Nephron progenitor cell (in vitro differentiated cells): ENCODE results near the gene ANKS6.
A peak's percentile ranks its signal among the peaks of the same experiment; 100 is the strongest.

ENCODE experiments used
- DNase-seq: peaks from one replicate; pipeline ENCODE4 v3.0.0; 2021
- H3K27ac Mint-ChIP-seq: 2 replicates; pipeline ENCODE4 v1.8.0; 2021; ENCODE audit warnings: mild to moderate bottlenecking, moderate library complexity, mixed read lengths
- H3K27me3 Mint-ChIP-seq: 2 replicates; pipeline ENCODE4 v1.8.0; 2021; ENCODE audit warnings: mild to moderate bottlenecking, low read depth, mixed read lengths; ENCODE audit not compliant: poor library complexity
- H3K36me3 Mint-ChIP-seq: 2 replicates; pipeline ENCODE4 v1.8.0; 2021; ENCODE audit warnings: low read depth, mixed read lengths
- H3K4me1 Mint-ChIP-seq: 2 replicates; pipeline ENCODE4 v1.8.0; 2021; ENCODE audit warnings: mixed read lengths
- H3K4me3 Mint-ChIP-seq: 2 replicates; pipeline ENCODE4 v1.8.0; 2021; ENCODE audit warnings: mild to moderate bottlenecking, moderate library complexity, mixed read lengths
- H3K9me3 Mint-ChIP-seq: 2 replicates; pipeline ENCODE4 v1.8.0; 2021; ENCODE audit warnings: mild to moderate bottlenecking, moderate library complexity, mixed read lengths
- TF ChIP-seq, protein P1 (sequence below): fragments of 200-600 bp; sonication (generic); IDR thresholded peaks from 2 replicates; pipeline ENCODE4 v1.5.0; 2021; ENCODE audit warnings: antibody characterized with exemption

The ANKS6 gene

DNA sequence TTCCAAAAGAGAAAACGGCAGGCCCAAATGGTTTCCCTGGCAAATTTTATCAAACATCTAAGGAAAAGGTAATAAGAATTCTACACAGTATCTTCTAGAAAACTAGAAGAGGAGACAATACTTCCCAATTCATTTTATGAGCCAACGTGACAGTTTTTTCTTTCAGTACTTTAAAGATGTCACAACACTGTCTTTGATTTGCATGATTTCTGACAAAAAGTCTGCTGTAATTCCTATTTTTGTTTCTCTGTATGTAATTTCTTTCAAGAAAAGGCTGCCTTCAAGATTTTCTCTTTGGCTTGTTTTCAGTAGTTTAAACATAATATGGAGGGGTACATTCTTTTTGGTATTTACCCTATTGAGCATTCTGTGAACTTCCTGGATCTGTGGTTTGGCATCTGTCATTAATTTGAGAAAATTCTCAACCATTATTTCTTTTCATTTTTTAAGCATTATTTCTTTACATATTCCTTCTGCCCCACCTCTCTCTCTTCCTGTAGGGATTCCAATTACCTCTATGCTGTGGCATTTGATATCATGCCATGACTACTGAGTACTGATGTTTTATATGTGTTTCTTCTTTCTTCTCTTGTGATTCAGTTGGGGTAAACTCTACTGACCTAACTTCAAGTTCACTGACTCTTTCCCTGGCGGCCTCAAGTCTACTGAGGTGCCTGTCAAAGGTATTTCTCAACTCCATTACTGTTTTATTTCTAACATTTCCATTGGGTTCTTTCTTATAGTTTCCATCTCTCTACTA is 32.2 kb downstream of the ANKS6 start:
- TF ChIP-seq, protein P1, sequence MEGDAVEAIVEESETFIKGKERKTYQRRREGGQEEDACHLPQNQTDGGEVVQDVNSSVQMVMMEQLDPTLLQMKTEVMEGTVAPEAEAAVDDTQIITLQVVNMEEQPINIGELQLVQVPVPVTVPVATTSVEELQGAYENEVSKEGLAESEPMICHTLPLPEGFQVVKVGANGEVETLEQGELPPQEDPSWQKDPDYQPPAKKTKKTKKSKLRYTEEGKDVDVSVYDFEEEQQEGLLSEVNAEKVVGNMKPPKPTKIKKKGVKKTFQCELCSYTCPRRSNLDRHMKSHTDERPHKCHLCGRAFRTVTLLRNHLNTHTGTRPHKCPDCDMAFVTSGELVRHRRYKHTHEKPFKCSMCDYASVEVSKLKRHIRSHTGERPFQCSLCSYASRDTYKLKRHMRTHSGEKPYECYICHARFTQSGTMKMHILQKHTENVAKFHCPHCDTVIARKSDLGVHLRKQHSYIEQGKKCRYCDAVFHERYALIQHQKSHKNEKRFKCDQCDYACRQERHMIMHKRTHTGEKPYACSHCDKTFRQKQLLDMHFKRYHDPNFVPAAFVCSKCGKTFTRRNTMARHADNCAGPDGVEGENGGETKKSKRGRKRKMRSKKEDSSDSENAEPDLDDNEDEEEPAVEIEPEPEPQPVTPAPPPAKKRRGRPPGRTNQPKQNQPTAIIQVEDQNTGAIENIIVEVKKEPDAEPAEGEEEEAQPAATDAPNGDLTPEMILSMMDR = no peak
- no peak for DNase-seq
- H3K36me3 Mint-ChIP-seq = peaks cover 70% of the 10 kb centered on the region
- peak overlapping the region; percentile 5 for H3K27ac Mint-ChIP-seq
- H3K9me3 Mint-ChIP-seq = peaks cover 6% of the 10 kb centered on the region
- no peaks in the 10 kb centered on the region for H3K27me3 Mint-ChIP-seq
- no peak overlapping the region for H3K4me3 Mint-ChIP-seq
- H3K4me1 Mint-ChIP-seq = no peaks in the 10 kb centered on the region

DNA sequence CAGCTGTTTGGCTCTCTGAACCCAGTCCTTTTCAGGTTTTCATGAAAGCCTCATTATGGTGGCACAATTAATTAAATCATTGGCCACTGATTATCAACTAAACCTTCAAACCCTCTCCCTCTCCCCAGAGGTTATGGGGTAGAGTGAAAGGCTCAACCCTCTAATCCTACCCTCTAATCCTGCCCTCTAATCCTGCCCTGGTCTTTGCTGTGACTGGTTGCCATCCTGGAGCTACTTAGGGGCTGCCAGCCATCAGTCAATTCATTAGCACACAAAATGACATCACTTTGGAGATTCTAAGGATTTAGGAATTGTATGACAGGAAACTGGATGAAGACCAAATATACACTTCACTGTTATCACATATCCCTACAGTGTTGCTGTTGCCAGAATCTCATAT is 36.1 kb downstream of the ANKS6 start:
- no peaks in the 10 kb centered on the region for H3K27me3 Mint-ChIP-seq
- H3K9me3 Mint-ChIP-seq = peaks cover 20% of the 10 kb centered on the region
- H3K36me3 Mint-ChIP-seq = peaks cover 76% of the 10 kb centered on the region
- TF ChIP-seq, protein P1 = no peak
- H3K27ac Mint-ChIP-seq = no peak overlapping the region
- no peaks in the 10 kb centered on the region for H3K4me1 Mint-ChIP-seq
- H3K4me3 Mint-ChIP-seq = no peak overlapping the region
- DNase-seq = no peak

DNA sequence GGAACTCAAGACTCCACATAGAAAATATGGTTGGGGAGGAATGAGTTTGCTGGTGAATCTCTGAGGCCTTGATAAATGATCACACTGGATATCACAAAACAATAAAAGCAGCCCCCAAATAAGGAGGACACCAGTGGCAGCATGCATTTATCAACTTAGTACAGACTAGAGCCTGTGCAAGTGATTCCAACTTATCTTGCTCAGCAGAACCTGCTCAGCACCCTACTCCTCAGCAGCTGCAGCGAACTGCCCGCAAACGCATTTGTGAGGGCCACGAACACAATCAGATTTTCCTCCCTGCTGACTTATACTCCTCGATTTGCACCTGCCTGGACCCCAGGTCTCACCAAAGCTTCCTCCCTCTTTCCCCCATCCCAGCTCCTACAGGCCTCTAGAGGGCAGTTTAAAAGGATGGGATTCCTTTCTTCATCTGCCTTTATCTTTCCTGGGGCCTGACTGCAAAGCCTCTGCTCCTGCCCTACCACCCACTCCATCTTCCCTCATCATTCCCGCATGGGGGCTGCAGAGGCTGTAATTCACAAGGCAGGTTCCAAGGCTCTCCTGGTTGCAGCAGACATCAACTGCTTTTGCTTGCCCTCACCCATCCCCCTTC is 41.2 kb downstream of the ANKS6 start:
- DNase-seq = no peak
- no peak overlapping the region for H3K27ac Mint-ChIP-seq
- peaks cover 93% of the 10 kb centered on the region for H3K36me3 Mint-ChIP-seq
- no peaks in the 10 kb centered on the region for H3K4me1 Mint-ChIP-seq
- H3K27me3 Mint-ChIP-seq = no peaks in the 10 kb centered on the region
- no peak overlapping the region for H3K4me3 Mint-ChIP-seq
- TF ChIP-seq, protein P1 = no peak
- peaks cover 20% of the 10 kb centered on the region for H3K9me3 Mint-ChIP-seq

DNA sequence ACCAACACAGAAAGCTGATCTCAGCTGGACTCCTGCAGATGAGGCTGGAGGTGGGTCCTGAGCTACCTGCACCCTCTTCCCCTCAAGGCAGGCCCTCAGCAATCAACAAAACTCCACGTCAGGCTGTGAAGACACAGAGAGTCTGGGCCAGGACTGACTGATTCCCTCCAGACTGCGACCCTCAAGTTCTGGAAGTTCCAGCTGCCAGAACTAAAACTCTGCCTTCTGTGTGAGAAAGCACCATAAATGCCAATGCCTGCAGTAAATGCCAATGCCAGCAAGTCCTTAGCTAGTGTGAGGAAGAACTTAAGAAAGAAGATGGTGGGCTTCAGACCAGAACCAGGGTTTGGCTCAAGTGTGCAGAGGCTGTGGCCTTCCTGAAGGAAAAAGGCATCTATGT is 45.1 kb downstream of the ANKS6 start:
- no peak overlapping the region for H3K27ac Mint-ChIP-seq
- no peaks in the 10 kb centered on the region for H3K27me3 Mint-ChIP-seq
- H3K9me3 Mint-ChIP-seq = no peaks in the 10 kb centered on the region
- peaks cover 80% of the 10 kb centered on the region for H3K36me3 Mint-ChIP-seq
- H3K4me3 Mint-ChIP-seq = no peak overlapping the region
- TF ChIP-seq, protein P1 = no peak
- DNase-seq = no peak
- H3K4me1 Mint-ChIP-seq = no peaks in the 10 kb centered on the region

DNA sequence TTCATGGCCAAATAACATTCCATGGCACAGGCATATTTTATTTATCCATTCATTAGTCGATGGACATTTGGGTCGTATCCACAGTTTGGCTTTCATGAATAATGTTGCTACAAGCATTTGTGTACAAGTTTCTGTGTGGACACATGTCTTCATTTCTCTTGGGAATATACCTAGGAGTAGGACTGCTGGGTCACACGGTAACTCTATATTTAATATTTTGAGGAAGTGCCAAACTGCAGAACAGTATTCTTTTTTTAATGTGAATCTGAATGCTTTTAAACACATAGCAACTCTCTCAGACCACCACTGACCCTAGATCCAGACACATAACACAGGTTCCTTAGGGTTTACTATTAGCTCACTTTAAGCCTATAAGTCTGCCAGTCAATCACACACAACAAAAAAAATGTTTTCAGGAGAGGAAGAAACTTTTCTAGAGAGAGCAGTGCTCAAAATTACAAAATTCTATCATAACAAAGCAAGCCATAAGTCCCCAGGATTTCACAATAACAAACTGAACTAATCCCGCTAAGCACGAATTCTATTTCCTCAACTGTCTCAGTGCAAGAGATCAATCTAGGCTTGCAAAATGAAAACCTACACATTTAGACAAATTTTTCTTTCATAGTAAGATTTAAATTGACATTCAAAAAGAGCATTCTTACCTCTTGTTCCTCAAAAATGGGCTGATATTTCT is 45.8 kb downstream of the ANKS6 start:
- Mint-ChIP-seq H3K27ac (no peak overlapping the region), H3K4me1 (no peaks in the 10 kb centered on the region), H3K27me3 (no peaks in the 10 kb centered on the region), H3K36me3 (peaks cover 79% of the 10 kb centered on the region), H3K9me3 (no peaks in the 10 kb centered on the region), H3K4me3 (no peak overlapping the region)
- DNase-seq = no peak
- TF ChIP-seq, protein P1 = no peak
